ENCODE measurements around the gene RHOA. TPM values are rescaled to one million over a fixed set of nuclear protein-coding genes. Genes with fewer than 3 reads are reported as not detected.

Gene RHOA
- total RNA-seq, 2 donors from 2014 or later: 530 to 640 TPM

Other genes with a start within 250 kb of the RHOA start
- 10 to 100 TPM; 14.1 to 14.3 TPM for gene CCDC71, start 245.6 kb downstream of the RHOA start, total RNA-seq
- gene KLHDC8B, start 240.4 kb downstream of the RHOA start, total RNA-seq: 10 to 100 TPM; 29.8 to 31.9 TPM
- gene C3orf62, start 134.7 kb downstream of the RHOA start, total RNA-seq: 1 to 10 TPM; 2.6 to 3.3 TPM
- 10 to 100 TPM; 49.0 to 54.6 TPM for gene USP4, start 71.9 kb downstream of the RHOA start, total RNA-seq
- gene GPX1, start 53.6 kb downstream of the RHOA start, total RNA-seq: 100 to 1,000 TPM; 212 to 242 TPM
- 10 to 100 TPM; 20.8 to 33.6 TPM for gene TCTA, start 447 bp upstream of the RHOA start, total RNA-seq
- gene AMT, start 10.5 kb upstream of the RHOA start, total RNA-seq: 1 to 10 TPM; 1.0 to 6.1 TPM
- gene NICN1, start 17.3 kb upstream of the RHOA start, total RNA-seq: 10 to 100 TPM in 1 of 2 donors, 1 to 10 TPM in 1; 7.3 to 12.5 TPM
- 10 to 100 TPM; 90.8 to 92.8 TPM for gene DAG1, start 58.3 kb upstream of the RHOA start, total RNA-seq
- gene BSN, start 142.5 kb upstream of the RHOA start, total RNA-seq: under 1 TPM; 0.42 to 0.48 TPM

Measured in posterior vena cava (tissue), 2 donors.